HG02981 (cell line): ENCODE results near the gene WASHC2A.
A peak's percentile ranks its signal among the peaks of the same experiment; 100 is the strongest.
"Not testable (repeated sequence)": the region's sequence is repeated elsewhere in the genome, so short reads cannot be mapped to it uniquely, and the experiment has no call there.

Source experiments
- ATAC-seq: cut with Tn5 transposase; IDR thresholded peaks from one replicate; pipeline ENCODE4 v1.9.1; 2021; ENCODE audit warnings: mild to moderate bottlenecking, moderate library complexity; ENCODE audit not compliant: unreplicated experiment

WASHC2A gene

DNA sequence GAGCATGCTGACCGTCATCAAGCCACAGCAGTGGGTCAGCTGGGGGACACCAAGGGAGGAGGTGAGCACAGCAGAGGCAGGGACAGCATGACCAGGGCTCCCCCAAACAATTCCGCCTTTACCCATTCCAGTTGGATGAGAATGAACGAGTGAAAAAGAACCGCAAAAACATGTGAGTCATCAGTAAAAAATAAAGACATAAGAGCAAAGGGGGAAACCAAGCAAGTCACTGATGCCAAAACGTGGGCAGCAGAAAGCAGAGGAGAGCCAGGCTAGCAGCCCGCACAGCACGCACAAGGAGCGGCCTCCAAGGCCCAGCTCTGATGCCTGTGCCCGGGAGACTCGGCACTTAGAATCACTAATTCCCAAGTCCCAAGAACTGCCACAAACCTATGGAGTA is 7.8 kb upstream of the WASHC2A start:
- not testable (repeated sequence) for ATAC-seq

DNA sequence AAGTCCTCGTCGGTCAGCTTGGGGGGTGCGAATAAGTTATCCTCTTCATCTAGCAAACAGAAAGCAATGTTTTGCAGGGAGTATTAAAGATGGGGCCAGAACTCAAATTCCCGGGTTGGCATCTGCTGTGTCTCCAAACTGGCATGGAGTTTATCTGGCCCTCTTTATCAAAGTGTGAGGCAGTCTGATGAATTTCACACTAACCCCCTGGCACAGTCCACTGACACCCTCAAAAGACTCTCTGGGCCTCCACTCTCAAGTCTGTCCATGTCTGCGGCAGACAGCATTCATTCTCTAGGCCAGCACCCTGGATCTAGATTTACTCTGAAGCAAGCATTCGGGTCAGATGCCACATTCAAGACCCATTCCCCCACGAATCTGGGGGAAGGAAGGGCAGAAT is 6.2 kb upstream of the WASHC2A start:
- not testable (repeated sequence) for ATAC-seq

DNA sequence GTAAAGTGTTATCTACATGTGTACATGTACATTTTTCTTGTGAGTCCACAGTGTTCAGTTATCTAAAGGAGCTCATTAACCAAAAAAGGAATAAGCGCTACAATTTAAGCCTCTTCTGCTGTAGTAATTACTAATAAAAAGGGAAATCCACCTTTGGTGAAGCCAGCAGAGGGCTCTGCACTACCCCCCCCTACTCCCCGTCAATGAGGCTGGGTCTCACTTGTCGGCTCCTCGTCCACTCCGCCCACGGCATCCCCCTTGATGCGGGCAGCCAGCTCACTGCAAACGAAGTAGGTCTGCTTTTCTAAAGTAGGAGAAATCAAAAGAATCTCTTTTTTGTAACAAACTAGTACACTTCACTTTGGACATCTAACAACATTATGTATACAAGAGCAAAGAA is 4.7 kb upstream of the WASHC2A start:
- ATAC-seq, result no peak

GRCh38 chr10:50068352-50068659 is 552 bp downstream of the WASHC2A start:
- not testable (repeated sequence) for ATAC-seq

- ATAC-seq, result not testable (repeated sequence)
These were observed 7.4 kb downstream of the WASHC2A start for GRCh38 chr10:50075139-50075538.

GRCh38 chr10:50075544-50075943 is 7.8 kb downstream of the WASHC2A start:
- not testable (repeated sequence) for ATAC-seq

GRCh38 chr10:50091304-50091703 is 23.6 kb downstream of the WASHC2A start:
- not testable (repeated sequence) for ATAC-seq

- ATAC-seq, result not testable (repeated sequence)
These were observed 25.2 kb downstream of the WASHC2A start for GRCh38 chr10:50092928-50093327.

GRCh38 chr10:50094630-50095029 is 26.9 kb downstream of the WASHC2A start:
- not testable (repeated sequence) for ATAC-seq

- ATAC-seq, result not testable (repeated sequence)
These were observed 27.6 kb downstream of the WASHC2A start for GRCh38 chr10:50095402-50095801.

GRCh38 chr10:50096722-50097121 is 29.0 kb downstream of the WASHC2A start:
- ATAC-seq, result not testable (repeated sequence)

DNA sequence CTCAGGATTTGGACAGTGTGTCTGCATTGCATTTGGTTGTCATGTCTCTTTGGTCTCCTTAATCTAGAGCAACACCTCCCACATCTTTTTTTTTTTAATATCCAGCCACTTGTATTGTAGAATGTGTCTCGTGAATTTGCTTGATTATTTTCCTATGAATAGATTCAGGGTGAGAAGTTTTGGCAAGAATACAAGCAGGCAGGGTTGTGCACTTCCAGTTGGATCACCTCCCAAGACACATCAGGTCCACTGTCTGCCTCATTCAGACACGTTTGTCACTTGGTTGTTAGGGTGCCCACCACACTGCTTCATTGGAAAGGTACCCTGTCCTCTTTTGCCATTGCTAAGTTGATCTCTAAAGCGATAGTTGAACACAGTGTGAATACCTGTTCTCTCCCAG is 30.9 kb downstream of the WASHC2A start:
- ATAC-seq, result not testable (repeated sequence)

- not testable (repeated sequence) for ATAC-seq
These were observed 33.4 kb downstream of the WASHC2A start for GRCh38 chr10:50101139-50101582.

- ATAC-seq, result peak; percentile 15
These were observed 34.0 kb downstream of the WASHC2A start for GRCh38 chr10:50101747-50102146.

- peak; percentile 63 for ATAC-seq
These were observed 34.5 kb downstream of the WASHC2A start for GRCh38 chr10:50102267-50102666.

- ATAC-seq, result not testable (repeated sequence)
These were observed 41.4 kb downstream of the WASHC2A start for GRCh38 chr10:50108999-50109698.

DNA sequence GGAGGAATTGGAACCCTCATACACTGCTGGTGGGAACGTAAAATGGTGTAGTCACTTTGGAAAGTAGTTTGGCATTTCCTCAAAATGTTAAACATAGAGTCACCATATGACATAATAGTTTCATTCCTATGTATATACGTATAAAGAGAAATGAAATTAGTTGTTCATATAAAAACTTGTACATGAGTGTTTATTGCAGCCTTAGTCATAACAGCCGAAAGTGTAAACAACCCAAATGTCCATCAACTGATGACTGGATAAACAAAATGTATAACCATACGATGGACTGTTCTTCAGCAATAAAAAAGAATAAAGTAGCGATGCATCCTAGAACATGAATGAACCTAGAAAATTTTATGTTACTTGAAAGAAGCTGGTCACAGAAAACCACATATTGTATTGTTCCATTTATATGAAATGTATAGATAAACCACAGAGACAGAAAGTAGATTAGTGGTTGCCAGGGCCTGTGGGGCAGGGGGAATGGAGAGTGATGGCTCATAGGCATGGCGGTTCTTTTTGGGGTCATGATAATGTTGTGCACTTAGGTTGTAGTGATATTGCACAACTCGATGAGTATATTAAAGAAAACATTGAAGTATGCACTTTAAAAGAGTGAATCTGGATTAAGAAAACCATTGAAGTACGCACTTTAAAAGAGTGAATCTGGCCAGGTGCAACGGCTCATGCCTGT is 44.8 kb downstream of the WASHC2A start:
- not testable (repeated sequence) for ATAC-seq

DNA sequence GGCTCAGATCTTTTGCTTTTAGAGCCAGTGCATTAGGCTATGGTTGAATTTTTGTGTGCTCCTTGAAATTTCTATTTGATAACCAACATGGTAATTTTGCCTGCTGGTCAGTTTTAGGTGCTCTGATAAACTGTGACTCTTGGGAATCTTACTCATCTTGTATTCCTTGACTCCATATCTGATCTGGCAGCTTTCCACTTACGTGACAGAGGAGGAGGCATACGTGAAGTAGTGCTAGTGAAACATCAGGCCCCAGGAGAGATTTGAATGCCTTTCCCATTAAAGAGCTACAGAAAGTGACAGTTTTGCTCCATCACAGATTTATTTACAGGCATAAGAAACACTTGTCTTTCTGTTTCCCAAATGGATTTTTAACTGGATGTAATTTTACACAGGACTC is 59.0 kb downstream of the WASHC2A start:
- ATAC-seq, result not testable (repeated sequence)

DNA sequence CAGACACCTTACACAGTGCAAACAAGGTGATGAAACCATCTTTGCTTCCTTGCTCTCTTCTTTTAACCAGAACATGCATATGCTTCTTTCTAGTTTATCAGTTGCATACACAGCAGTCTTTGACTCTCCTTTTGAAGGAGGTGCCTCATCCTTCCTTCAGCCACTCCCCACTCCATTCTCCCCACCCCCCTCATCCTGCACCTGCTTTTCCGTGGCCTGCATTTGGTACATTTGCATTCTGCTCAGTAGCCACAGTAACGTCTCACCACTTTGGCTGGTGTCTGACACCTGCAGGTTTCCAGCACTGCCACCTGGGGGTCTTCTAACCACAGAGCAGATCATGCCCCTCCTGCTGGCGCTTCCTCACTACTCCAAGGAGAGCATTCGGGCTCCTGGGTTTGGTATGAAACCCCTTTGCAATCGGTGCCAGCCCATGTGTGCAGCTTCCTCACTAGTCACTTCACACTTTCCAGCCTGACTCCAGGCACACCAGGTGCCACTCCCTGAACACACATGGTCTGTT is 60.1 kb downstream of the WASHC2A start:
- not testable (repeated sequence) for ATAC-seq

- not testable (repeated sequence) for ATAC-seq
These were observed 63.7 kb downstream of the WASHC2A start for GRCh38 chr10:50131245-50131965.

DNA sequence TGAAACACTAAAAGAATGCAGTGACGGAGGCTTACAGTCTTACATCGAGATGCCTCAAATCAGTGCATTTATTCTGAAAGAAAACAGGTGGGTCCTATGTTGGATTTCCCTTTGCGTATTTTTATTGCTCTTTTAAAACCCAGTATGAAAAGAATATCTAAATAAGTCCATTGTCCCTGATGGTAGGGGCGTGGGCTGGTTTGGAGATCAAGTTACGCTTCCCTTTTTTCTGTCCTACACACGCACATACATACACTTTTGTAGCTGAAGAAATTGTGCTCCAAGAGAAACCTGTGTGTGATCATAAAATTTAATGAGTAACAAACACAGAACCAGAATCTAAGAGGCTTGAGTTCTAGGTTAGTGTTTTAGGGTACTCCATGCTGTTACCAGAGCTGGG is 64.6 kb downstream of the WASHC2A start:
- ATAC-seq, result not testable (repeated sequence)
